ENCODE results near the gene RAB29. TPM values are rescaled to one million over a fixed set of nuclear protein-coding genes. Genes with fewer than 3 reads are reported as not detected.

RAB29 gene
- total and polyA plus RNA-seq, 9 of the 15 experiments (the other 6 are each of a cell fraction or from before 2014, with no cell fraction given): 6.3 to 17.6 (median 8.0) TPM

GRCh38 chr1:205812878-205813754 is 37.8 kb upstream of the RAB29 start, which contains the start of gene SLC41A1 (continued):
- TF ChIP-seq TFAM (CRISPR knock-in tag; conservative IDR thresholded peaks at IDR 0.05): no peak
- no peak for TF ChIP-seq STAG1 (CRISPR knock-in tag; IDR thresholded peaks at IDR 0.05; ENCODE audit: borderline replicate concordance)
- no peak; the same call in 1 of the 2 replicates for TF ChIP-seq SMARCA4 (IDR thresholded peaks at IDR 0.05)
- TF ChIP-seq HEY1 (CRISPR knock-in tag; IDR thresholded peaks at IDR 0.05; ENCODE audit: borderline replicate concordance): no peak
- no peak for TF ChIP-seq ZNF277 (CRISPR knock-in tag; IDR thresholded peaks at IDR 0.05; ENCODE audit: borderline replicate concordance)
- TF ChIP-seq ZNF318 (IDR thresholded peaks at IDR 0.05; ENCODE audit: borderline replicate concordance in 1 of 2, low read depth in 1 of 2): no peak
- peak; percentile 61; the same call in 1 of the 2 replicates for TF ChIP-seq STAT6 (CRISPR knock-in tag; IDR thresholded peaks at IDR 0.05)
- TF ChIP-seq MEIS2 (IDR thresholded peaks at IDR 0.05; ENCODE audit: partially characterized antibody): no peak
- no peak for TF ChIP-seq ZNF12 (CRISPR knock-in tag; IDR thresholded peaks at IDR 0.05)
- 0 out of 2 replicates have a peak, but pooled peaks have one; percentile 44 for TF ChIP-seq CREB3L1 (IDR thresholded peaks at IDR 0.05; ENCODE audit: borderline replicate concordance, low read depth)

Measured in K562 (cell line).